HEK293 (cell line): ENCODE measurements around the gene KCNK18.

Experiments used
- CTCF ChIP-seq: fragments of 450-650 bp; formaldehyde crosslinking; IDR thresholded peaks from 2 replicates; pipeline ENCODE4 v1.5.1; 2016; ENCODE audit warnings: missing biosample characterization, missing genetic modification characterization
- HOXA7 ChIP-seq: sonication (generic); formaldehyde crosslinking; IDR thresholded peaks from 2 replicates; pipeline ENCODE4 v1.8.1; 2022; ENCODE audit warnings: missing genetic modification reagents, borderline replicate concordance
- MYNN ChIP-seq: fragments of 450-650 bp; formaldehyde crosslinking; IDR thresholded peaks from 2 replicates; pipeline ENCODE4 v1.5.1; 2016; ENCODE audit warnings: missing biosample characterization, missing genetic modification characterization, borderline replicate concordance
- MZF1 ChIP-seq: fragments of 450-650 bp; formaldehyde crosslinking; IDR thresholded peaks from 2 replicates; pipeline ENCODE4 v1.5.1; 2017; ENCODE audit warnings: missing biosample characterization, missing genetic modification characterization, borderline replicate concordance
- OSR2 ChIP-seq: fragments of 450-650 bp; formaldehyde crosslinking; IDR thresholded peaks from 2 replicates; pipeline ENCODE4 v1.5.1; 2016; ENCODE audit warnings: missing biosample characterization, missing genetic modification characterization
- TCF7L2 ChIP-seq: IDR thresholded peaks from 2 replicates; pipeline ENCODE4 v1.6.1; 2011; ENCODE audit warnings: low read depth, mild to moderate bottlenecking, inconsistent platforms, low read length, moderate library complexity, borderline replicate concordance
- ZBTB20 ChIP-seq: fragments of 450-650 bp; formaldehyde crosslinking; IDR thresholded peaks from 2 replicates; pipeline ENCODE4 v1.5.1; 2016; ENCODE audit warnings: missing biosample characterization, missing genetic modification characterization
- ZNF114 ChIP-seq: fragments of 450-650 bp; formaldehyde crosslinking; IDR thresholded peaks from 2 replicates; pipeline ENCODE4 v1.5.0; 2017; ENCODE audit warnings: missing biosample characterization, missing genetic modification characterization
- ZNF221 ChIP-seq: fragments of 450-650 bp; formaldehyde crosslinking; IDR thresholded peaks from 2 replicates; pipeline ENCODE4 v1.5.1; 2017; ENCODE audit warnings: missing biosample characterization, missing genetic modification characterization, borderline replicate concordance
- ZNF292 ChIP-seq: fragments of 450-650 bp; formaldehyde crosslinking; IDR thresholded peaks from 2 replicates; pipeline ENCODE4 v1.5.1; 2016; ENCODE audit warnings: low read depth, missing biosample characterization, missing genetic modification characterization, borderline replicate concordance
- ZNF501 ChIP-seq: fragments of 450-650 bp; formaldehyde crosslinking; IDR thresholded peaks from 2 replicates; pipeline ENCODE4 v1.5.1; 2016; ENCODE audit warnings: missing biosample characterization, missing genetic modification characterization
- ZSCAN16 ChIP-seq: fragments of 450-650 bp; formaldehyde crosslinking; IDR thresholded peaks from 2 replicates; pipeline ENCODE4 v1.5.1; 2016; ENCODE audit warnings: missing biosample characterization, missing genetic modification characterization
- TF ChIP-seq, protein P1 (sequence below): fragments of 450-650 bp; formaldehyde crosslinking; IDR thresholded peaks from 2 replicates; pipeline ENCODE4 v1.5.1; 2016; ENCODE audit warnings: missing biosample characterization, missing genetic modification characterization
- TF ChIP-seq, protein P2 (sequence below): fragments of 450-650 bp; formaldehyde crosslinking; IDR thresholded peaks from 2 replicates; pipeline ENCODE4 v1.5.1; 2016; ENCODE audit warnings: missing biosample characterization, missing genetic modification characterization, low read depth

GRCh38 chr10:117221156-117221711 is 23.9 kb downstream of the KCNK18 start:
- TF ChIP-seq CTCF (tag by site-specific recombination) (no peak), ZNF292 (tag by site-specific recombination) (no peak), ZNF114 (tag by site-specific recombination) (no peak), MYNN (0 out of 2 replicates have a peak, but pooled peaks have one; percentile 33), OSR2 (tag by site-specific recombination) (peak; percentile 48; the same call in 1 of the 2 replicates), ZNF221 (no peak), MZF1 (tag by site-specific recombination) (no peak), HOXA7 (no peak), ZBTB20 (tag by site-specific recombination) (no peak), ZNF501 (tag by site-specific recombination) (no peak), ZSCAN16 (no peak), TCF7L2 (no peak)
- TF ChIP-seq, protein P1, sequence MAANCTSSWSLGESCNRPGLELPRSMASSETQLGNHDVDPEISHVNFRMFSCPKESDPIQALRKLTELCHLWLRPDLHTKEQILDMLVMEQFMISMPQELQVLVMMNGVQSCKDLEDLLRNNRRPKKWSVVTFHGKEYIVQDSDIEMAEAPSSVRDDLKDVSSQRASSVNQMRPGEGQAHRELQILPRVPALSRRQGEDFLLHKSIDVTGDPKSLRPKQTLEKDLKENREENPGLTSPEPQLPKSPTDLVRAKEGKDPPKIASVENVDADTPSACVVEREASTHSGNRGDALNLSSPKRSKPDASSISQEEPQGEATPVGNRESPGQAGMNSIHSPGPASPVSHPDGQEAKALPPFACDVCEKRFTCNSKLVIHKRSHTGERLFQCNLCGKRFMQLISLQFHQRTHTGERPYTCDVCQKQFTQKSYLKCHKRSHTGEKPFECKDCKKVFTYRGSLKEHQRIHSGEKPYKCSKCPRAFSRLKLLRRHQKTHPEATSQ (tag by site-specific recombination): no peak
- TF ChIP-seq, protein P2, sequence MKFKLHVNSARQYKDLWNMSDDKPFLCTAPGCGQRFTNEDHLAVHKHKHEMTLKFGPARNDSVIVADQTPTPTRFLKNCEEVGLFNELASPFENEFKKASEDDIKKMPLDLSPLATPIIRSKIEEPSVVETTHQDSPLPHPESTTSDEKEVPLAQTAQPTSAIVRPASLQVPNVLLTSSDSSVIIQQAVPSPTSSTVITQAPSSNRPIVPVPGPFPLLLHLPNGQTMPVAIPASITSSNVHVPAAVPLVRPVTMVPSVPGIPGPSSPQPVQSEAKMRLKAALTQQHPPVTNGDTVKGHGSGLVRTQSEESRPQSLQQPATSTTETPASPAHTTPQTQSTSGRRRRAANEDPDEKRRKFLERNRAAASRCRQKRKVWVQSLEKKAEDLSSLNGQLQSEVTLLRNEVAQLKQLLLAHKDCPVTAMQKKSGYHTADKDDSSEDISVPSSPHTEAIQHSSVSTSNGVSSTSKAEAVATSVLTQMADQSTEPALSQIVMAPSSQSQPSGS (tag by site-specific recombination): no peak
